Mononuclear cell (primary cell): ENCODE measurements around the gene GPR180. TPM values are rescaled to one million over a fixed set of nuclear protein-coding genes. Genes with fewer than 3 reads are reported as not detected.

ENCODE experiments used
- H3K27me3 ChIP-seq: 2 replicates; pipeline ENCODE4 v1.6.0; 2011; ENCODE audit warnings: low read length, control low read depth; ENCODE audit not compliant: insufficient read depth
- H3K4me1 ChIP-seq: 2 replicates; pipeline ENCODE4 v1.5.1; 2011; ENCODE audit warnings: mild to moderate bottlenecking, low read length, control low read depth; ENCODE audit not compliant: insufficient read depth
- H3K4me3 ChIP-seq: 2 replicates; pipeline ENCODE4 v1.5.1; 2011; ENCODE audit warnings: mild to moderate bottlenecking, low read length, moderate library complexity
- H3K9me3 ChIP-seq: 2 replicates; pipeline ENCODE4 v1.5.1; 2011; ENCODE audit warnings: low read depth, mild to moderate bottlenecking, control low read depth, low read length
- total RNA-seq: library from RNA; depleted of rRNA; stranded (reverse); fragments of >200 nt; gene quantifications from one replicate; pipeline ENCODE4 v1.2.3, GENCODE V29; 2012

The GPR180 gene
- total RNA-seq, 1 donor = 1.8 TPM

DNA sequence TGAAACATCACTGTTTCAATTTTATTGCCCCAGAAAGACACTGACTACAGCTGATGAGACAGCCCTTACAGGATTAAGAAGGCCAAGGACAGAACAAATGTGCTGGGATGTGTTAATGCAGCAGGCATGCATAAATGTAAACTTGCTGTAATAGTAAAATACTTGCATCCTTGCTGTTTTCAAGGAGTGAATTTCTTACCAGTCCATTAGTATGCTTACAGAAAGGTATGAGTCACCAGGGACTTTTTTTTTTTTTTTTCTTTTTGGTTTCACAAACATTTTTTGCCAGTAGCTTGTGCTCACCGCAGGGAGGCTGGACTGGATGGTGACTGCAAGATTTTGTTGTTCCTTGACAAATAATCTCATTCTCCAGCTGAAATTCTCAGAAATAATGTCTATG is 55.1 kb downstream of the GPR180 start:
- Histone ChIP-seq H3K4me1 (no peaks in the 10 kb centered on the region), H3K27me3 (no peaks in the 10 kb centered on the region), H3K9me3 (no peaks in the 10 kb centered on the region), H3K4me3 (no peak overlapping the region)

DNA sequence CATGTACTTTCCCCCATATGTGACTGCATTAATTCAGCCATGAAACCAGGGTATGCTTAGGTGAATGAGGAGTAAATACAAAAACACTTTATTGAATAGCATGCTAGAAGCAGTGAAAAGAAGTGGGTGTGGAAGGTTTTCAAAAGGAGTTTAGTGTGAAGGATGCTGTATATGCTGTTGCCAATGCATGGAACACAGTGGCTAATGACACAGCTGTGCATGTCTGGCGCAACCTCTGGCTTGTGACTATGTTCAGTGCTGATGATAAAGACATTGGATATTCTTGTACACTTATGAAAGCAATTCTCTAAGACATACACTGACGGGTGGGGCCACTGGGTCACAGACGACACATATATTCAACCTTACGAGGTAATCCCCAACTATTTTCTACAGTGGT is 55.5 kb downstream of the GPR180 start:
- H3K4me1 ChIP-seq = no peaks in the 10 kb centered on the region
- no peaks in the 10 kb centered on the region for H3K9me3 ChIP-seq
- H3K27me3 ChIP-seq = peaks cover 4% of the 10 kb centered on the region
- no peak overlapping the region for H3K4me3 ChIP-seq

DNA sequence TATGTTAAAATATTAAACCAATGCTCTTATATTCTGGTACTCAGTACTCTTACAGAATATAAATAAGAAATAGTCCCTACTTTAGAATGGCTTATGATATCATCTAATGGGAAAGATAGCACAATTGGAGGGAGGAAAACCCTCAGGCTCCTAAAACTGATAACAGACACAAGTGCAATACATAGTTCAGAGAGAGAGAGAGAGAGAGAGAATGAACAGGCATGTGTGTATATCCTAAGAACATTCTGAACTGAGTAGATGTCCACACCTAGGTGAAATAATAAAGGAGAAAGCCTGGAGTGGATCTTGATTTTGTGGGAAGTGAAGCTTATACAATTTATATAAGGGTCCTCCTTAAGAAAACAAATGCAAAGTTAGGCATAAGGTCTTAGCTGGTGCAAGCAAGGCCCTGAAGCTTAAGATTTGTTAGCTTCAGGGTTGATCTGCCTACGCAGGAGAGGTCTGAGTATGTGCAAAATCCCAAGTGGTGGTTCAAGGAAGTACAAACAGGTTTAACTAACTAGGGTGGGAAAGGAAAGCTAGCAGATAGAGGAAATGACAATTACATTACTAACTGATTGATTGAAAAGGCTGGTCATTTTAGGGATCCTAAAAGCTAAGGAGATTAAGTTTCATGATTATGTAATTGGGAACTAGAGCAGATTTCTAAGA is 57.4 kb downstream of the GPR180 start:
- H3K9me3 ChIP-seq = no peaks in the 10 kb centered on the region
- H3K27me3 ChIP-seq = peaks cover 15% of the 10 kb centered on the region
- H3K4me3 ChIP-seq = no peak overlapping the region
- no peaks in the 10 kb centered on the region for H3K4me1 ChIP-seq

DNA sequence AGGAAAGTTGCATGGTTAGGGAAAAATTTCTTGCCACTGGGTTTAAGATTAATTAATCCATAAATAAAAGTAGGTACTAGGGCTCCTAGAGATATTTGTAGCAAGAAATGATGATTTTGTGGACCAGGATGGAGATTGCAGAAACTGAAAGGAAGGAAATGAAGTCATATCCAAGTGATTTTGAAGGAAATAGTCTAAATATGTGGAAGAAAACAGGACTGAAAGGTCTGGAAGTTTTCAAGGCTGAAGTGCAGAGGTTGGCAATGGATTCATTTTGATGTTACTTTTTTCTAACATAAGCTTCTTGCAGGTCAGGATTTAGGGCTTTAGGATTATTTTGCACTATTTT is 57.9 kb downstream of the GPR180 start:
- Histone ChIP-seq H3K9me3 (no peaks in the 10 kb centered on the region), H3K4me3 (no peak overlapping the region), H3K4me1 (no peaks in the 10 kb centered on the region), H3K27me3 (peaks cover 15% of the 10 kb centered on the region)

DNA sequence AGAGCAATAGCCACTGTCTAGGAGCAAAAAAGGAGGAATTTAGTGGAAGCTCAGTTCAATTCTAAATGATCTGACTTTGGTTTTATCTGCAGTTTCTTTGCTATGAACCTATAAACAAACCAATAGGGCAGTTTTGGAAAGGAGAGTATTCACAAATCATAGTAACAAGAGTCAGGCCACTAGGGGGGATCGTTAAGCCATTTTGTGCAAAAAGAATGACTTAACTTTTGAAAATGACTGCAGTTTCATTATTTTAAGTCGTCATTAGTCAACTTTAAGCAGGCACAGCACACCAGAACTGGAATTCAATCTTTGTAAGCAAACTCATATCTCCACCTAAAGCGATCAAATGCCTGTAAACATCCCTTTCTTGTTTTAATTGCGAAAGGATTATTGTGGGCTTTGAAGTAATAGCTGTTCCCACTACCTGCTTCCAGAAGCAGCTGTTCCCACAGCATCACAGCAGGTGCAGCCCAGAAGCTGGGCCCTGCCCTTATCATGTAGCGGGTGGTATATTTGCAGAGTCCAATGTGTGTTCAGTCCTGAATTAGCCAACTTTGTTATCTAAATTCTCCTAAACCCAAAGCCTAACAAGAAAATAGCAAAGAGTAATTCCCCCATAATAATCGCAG is 59.2 kb downstream of the GPR180 start:
- H3K27me3 ChIP-seq = peaks cover 15% of the 10 kb centered on the region
- H3K4me1 ChIP-seq = no peaks in the 10 kb centered on the region
- no peak overlapping the region for H3K4me3 ChIP-seq
- no peaks in the 10 kb centered on the region for H3K9me3 ChIP-seq

DNA sequence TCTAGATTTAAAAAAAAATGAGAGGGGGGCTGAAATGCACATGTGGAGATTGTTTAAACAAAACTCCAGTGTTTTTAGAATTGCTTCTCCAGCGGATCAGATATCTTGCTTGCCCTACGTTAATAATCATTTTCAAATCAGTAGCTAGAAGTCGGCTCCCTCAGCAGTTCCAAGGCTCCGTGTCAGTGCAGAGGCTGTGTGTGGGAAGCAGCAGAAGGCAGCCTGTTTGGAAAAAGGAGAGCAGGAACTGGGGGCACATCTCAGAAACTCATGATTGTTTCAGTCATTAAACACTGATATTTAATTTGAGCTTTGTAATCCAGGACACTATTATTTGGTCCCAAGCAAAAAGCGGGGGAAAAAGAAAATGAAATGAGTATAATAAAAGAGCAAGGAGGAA is 59.7 kb downstream of the GPR180 start:
- H3K4me3 ChIP-seq = no peak overlapping the region
- H3K9me3 ChIP-seq = no peaks in the 10 kb centered on the region
- H3K4me1 ChIP-seq = no peaks in the 10 kb centered on the region
- H3K27me3 ChIP-seq = peaks cover 15% of the 10 kb centered on the region

DNA sequence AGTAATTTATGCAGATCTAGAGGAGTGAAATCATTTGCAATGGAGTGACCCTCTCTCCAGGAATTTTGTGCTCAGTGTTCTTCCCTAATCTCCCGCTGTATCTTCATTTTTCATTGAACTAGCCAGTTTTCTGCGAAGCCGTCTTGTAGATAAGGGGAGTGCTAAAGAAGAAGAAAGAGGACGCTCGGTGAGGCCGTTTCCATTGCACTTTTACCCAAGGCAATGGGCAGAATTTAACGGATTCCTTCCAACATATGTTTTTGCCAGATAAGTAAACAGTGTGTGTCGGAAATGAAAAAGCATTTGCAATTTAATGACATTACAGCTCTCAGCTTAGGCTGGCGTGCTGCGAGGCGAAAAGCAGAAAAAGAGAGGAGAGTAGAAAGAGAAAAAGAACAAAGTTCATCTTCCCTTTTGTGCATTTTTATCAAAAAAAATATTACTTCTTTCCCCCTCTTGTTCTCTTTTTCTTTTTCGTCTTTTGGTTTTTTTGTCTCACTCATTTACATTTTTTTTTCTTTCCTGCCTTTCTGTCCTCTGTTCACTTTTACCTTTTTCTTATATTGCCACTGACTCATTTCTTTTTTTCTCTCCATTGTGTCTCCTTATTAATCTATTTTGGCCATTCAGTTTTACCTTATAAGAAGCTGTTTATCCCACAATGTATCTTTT is 60.8 kb downstream of the GPR180 start:
- H3K4me1 ChIP-seq = no peaks in the 10 kb centered on the region
- peaks cover 15% of the 10 kb centered on the region for H3K27me3 ChIP-seq
- H3K9me3 ChIP-seq = no peaks in the 10 kb centered on the region
- H3K4me3 ChIP-seq = no peak overlapping the region

DNA sequence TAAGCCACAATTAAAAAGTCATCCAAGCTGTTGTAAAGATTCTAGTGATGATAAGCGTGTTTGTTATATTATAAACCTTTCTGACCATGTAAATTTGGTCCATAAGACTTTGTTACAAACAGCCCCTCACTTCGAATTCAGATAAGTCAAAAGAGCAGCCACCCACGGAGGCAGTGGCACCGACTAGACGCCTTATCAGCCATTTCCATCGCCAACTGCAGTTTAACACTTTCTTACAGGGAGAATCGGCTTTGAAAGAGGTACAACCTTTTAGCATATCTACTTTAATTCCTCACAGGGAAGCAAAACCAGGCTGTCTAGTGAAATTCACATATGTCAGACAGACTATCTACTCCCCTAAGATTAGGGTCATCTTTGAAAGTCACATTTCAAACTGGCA is 63.2 kb downstream of the GPR180 start:
- H3K4me1 ChIP-seq = no peaks in the 10 kb centered on the region
- H3K4me3 ChIP-seq = no peak overlapping the region
- peaks cover 15% of the 10 kb centered on the region for H3K27me3 ChIP-seq
- no peaks in the 10 kb centered on the region for H3K9me3 ChIP-seq

DNA sequence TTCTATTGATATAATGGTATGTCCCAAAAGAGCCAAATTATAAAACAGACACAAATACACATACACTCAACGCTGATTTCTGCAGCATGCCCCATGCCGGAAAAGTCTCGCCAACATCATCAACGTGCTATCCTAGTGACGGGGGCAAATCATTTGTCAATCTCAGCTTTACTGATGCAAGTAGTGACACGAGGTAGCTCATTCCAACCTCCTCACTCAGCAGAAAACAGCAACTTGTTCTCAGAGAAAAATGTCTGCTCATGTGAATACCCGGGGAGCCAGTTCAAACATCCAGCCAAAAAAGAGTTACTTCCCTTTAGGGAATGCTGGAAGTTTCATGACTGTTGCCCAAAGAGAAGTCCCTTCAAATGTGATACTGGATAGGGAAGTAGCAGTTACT is 64.4 kb downstream of the GPR180 start:
- Histone ChIP-seq H3K9me3 (no peaks in the 10 kb centered on the region), H3K4me3 (no peak overlapping the region), H3K27me3 (peaks cover 15% of the 10 kb centered on the region), H3K4me1 (no peaks in the 10 kb centered on the region)

DNA sequence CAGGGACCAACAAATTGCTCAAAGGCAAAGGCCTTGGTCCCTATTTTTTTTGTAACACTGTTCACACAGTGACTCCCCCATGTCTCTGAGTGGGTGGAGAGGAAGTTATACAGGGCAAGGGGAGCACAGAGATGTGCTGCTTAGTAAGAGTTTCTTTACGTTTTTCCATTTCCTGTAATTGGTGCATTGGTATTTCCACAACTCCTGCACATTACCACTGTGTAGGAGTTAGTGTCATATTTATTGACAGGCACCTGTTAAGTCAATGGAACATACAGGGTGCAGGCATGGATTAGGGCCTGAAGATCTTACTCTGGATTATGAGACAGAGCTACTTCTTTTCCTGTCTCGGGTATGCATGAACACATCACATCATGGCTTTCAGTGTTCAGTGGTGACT is 65.5 kb downstream of the GPR180 start:
- no peak overlapping the region for H3K4me3 ChIP-seq

DNA sequence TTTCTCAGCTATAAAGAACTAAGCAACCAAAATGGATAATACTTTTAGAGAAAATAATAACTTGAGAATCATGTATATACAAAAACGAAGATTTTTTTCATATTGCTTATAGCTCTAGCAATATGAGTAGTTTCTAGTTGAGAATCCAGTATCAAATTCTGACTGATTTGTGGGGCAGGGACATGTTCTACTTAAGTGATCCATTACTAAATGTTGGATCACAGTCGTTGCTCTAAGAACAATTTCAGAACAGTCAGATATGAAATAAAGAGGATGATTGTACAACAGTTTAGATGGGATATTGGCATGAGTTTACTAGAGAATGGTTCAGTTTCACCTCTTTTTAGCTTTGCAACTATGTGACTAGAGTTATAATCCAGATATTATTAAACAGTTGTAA is 70.7 kb downstream of the GPR180 start:
- H3K4me3 ChIP-seq = no peak overlapping the region
- H3K4me1 ChIP-seq = no peaks in the 10 kb centered on the region
- H3K27me3 ChIP-seq = peaks cover 15% of the 10 kb centered on the region
- H3K9me3 ChIP-seq = no peaks in the 10 kb centered on the region

More for the DNA sequence above, 65.5 kb downstream of the GPR180 start:
- Histone ChIP-seq H3K9me3 (no peaks in the 10 kb centered on the region), H3K27me3 (peaks cover 12% of the 10 kb centered on the region), H3K4me1 (no peaks in the 10 kb centered on the region)

DNA sequence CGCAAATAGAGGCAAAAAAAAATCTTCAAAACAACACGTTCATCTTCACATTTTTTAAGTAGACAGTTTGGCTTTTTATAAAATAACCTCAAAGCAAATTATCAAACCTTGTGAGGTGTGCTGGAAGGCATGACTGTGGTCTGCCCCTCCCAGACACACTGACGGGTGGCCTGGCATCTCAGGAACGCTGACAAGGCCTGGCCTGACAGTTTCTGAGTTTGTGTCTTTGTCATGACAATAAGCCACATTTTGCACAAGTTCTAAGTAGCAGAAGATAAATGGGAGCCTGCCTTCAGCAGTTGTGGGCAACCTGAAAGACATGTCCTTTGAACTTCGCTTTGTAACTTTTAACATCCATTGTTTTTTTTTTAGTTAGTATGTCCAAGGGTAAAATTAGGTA is 72.2 kb downstream of the GPR180 start:
- Histone ChIP-seq H3K27me3 (peaks cover 26% of the 10 kb centered on the region), H3K4me3 (no peak overlapping the region), H3K4me1 (no peaks in the 10 kb centered on the region), H3K9me3 (no peaks in the 10 kb centered on the region)

DNA sequence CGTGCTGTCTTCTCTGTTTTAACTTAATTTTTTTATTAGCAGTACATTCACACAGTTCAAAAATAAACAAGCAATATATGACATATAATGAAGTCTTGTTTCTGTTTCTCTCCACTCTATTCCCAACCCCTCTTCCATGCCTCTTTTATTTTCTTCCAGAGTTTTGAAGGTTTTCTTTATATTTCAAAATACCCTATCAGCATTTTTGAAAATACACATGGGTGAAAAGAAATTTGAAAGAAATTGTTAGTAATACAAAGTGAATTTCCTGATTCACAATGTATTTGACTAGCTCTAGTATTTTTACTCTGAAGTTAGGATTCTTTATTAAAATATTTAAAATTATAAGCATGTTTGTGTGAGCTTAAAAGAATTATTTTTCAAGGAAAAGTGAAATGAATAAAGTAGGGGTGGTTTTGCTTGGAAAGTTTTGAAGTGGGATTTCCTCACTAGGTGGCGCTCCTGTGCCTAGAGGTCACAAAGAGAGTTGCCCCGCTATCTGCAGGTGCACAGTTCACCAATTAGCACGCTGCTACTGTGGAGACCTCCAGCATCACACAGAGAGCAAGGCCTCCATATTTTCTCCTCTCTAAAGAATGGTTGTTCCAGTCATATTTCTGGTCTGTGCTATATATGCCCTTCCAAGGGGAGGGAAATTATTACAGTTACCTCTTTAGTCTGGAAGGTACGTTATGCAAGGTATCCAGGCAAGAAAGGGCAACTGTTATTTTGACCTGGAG is 73.1 kb downstream of the GPR180 start:
- H3K9me3 ChIP-seq = no peaks in the 10 kb centered on the region
- H3K27me3 ChIP-seq = peaks cover 26% of the 10 kb centered on the region
- H3K4me1 ChIP-seq = no peaks in the 10 kb centered on the region
- no peak overlapping the region for H3K4me3 ChIP-seq

DNA sequence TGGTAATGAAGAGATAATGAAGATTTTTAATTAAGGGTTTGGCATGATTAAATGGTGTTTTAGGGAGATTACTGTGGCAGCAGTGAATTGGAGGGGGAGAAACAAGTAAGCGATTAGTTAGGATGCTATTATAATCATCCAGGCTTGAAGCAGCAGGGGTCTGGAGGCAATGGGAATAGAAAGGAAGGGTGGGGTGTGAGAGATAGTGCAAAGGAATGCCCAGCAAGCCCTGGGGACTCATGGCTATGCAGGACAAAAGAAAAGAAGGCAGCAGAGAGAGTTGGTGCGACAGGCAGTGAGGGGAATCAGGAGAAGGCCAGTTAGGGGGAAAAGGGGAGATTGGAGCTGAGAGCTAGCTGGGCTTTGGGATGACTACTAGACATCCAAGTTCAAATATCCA is 76.1 kb downstream of the GPR180 start:
- Histone ChIP-seq H3K27me3 (peaks cover 22% of the 10 kb centered on the region), H3K4me3 (no peak overlapping the region), H3K4me1 (no peaks in the 10 kb centered on the region), H3K9me3 (no peaks in the 10 kb centered on the region)

DNA sequence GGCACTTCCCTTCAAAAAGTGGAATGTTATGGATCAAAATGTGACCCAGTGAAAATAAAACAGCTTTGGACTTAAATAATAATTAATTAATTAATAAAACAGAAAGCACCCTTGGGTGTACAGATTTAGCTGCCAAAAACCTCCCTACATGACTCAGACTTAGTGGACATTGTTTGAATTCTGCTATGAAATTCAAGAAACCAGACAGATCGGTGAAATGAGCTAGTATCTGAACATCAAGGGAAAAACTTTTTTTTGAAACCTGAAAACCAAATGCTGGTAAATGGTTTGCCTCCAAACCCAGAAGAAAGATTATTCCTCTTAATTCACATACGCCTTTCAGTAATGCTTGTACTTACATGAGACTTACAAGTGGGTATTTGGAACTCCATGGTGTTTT is 77.2 kb downstream of the GPR180 start:
- Histone ChIP-seq H3K27me3 (peaks cover 22% of the 10 kb centered on the region), H3K4me3 (no peak overlapping the region), H3K4me1 (no peaks in the 10 kb centered on the region), H3K9me3 (no peaks in the 10 kb centered on the region)
